K562 (cell line): Measurements from ENCODE around the gene SLC12A6. TPM values are rescaled to one million over a fixed set of nuclear protein-coding genes. Genes with fewer than 3 reads are reported as not detected.

Experiments
- CCNT2 ChIP-seq: IDR thresholded peaks from 2 replicates; pipeline ENCODE4 v1.6.1; 2011; ENCODE audit warnings: borderline replicate concordance, low read depth, mild to moderate bottlenecking, moderate library complexity, mixed read lengths, low read length; ENCODE audit not compliant: insufficient read length; ENCODE audit errors: extremely low read depth
- DIDO1 ChIP-seq: fragments of 450-650 bp; IDR thresholded peaks from 2 replicates; pipeline ENCODE4 v1.6.1; 2016; ENCODE audit warnings: low read depth, missing biosample characterization, missing genetic modification characterization
- DNMT1 ChIP-seq: fragments of 450-650 bp; IDR thresholded peaks from 2 replicates; pipeline ENCODE4 v1.6.1; 2016; ENCODE audit warnings: antibody characterized with exemption, mild to moderate bottlenecking
- FOXM1 ChIP-seq, 2 experiments: fragments of 450-650 bp in 1 of 2; sonication (generic) in 1 of 2; formaldehyde crosslinking in 1 of 2; IDR thresholded peaks; 2 replicates each; pipeline versions ENCODE4 v1.6.1 to v1.9.0; 2017 to 2022; ENCODE audit warnings: low read depth in 2 of 2, mild to moderate bottlenecking in 2 of 2, missing genetic modification reagents in 1 of 2, moderate library complexity in 1 of 2
- GABPB2 ChIP-seq: fragments of 250-450 bp; sonication (Bioruptor Pico); conservative IDR thresholded peaks from 2 replicates; pipeline ENCODE4 v1.5.1; 2021; ENCODE audit warnings: mild to moderate bottlenecking
- JUNB ChIP-seq: fragments of 450-650 bp; formaldehyde crosslinking; conservative IDR thresholded peaks from 2 replicates; pipeline ENCODE4 v1.4.0; 2020; ENCODE audit warnings: mild to moderate bottlenecking
- KAT2B ChIP-seq: IDR thresholded peaks from one replicate; pipeline ENCODE4 v1.6.1; 2012; ENCODE audit warnings: low read depth, mild to moderate bottlenecking, control low read depth, inconsistent platforms, low read length, moderate library complexity
- MEF2D ChIP-seq: conservative IDR thresholded peaks from 2 replicates; pipeline ENCODE4 v1.6.1; 2016; ENCODE audit warnings: low read depth, missing genetic modification characterization, missing compliant biosample characterization
- NFATC3 ChIP-seq: fragments of 450-650 bp; IDR thresholded peaks from 2 replicates; pipeline ENCODE4 v1.6.1; 2017; ENCODE audit warnings: mild to moderate bottlenecking
- NFRKB ChIP-seq: fragments of 450-650 bp; IDR thresholded peaks from 2 replicates; pipeline ENCODE4 v1.6.1; 2016; ENCODE audit warnings: low read depth
- NKRF ChIP-seq: fragments of 450-650 bp; IDR thresholded peaks from 2 replicates; pipeline ENCODE4 v1.6.1; 2016; ENCODE audit warnings: borderline replicate concordance
- POLR2AphosphoS2 ChIP-seq: IDR thresholded peaks from 2 replicates; pipeline ENCODE4 v1.6.1; 2012; ENCODE audit warnings: low read length, improper control_type of control experiment
- RCOR1 ChIP-seq, 2 experiments: IDR thresholded peaks; 2 replicates each; pipeline ENCODE4 v1.6.1; 2012; ENCODE audit warnings: low read depth in 2 of 2, low read length in 2 of 2, borderline replicate concordance in 1 of 2, improper control_type of control experiment in 1 of 2
- SMARCA4 ChIP-seq: fragments of 450-650 bp; IDR thresholded peaks from 2 replicates; pipeline ENCODE4 v1.6.1; 2016
- SRSF3 ChIP-seq: fragments of 200-400 bp; formaldehyde crosslinking; IDR thresholded peaks from 2 replicates; pipeline ENCODE4 v1.6.1; 2016; ENCODE audit warnings: mild to moderate bottlenecking, low read length, moderate library complexity; ENCODE audit not compliant: insufficient read depth
- TCF7 ChIP-seq: sonication (generic); IDR thresholded peaks from 2 replicates; pipeline ENCODE4 v1.6.1; 2016; ENCODE audit warnings: antibody characterized with exemption, borderline replicate concordance
- ZEB2 ChIP-seq: fragments of 450-650 bp; IDR thresholded peaks from 2 replicates; pipeline ENCODE4 v1.6.1; 2016
- ZFPM2 ChIP-seq: fragments of 250-450 bp; sonication (Bioruptor Pico); IDR thresholded peaks from 2 replicates; pipeline ENCODE4 v1.5.1; 2022; ENCODE audit warnings: mild to moderate bottlenecking
- ZNF197 ChIP-seq: fragments of 200-800 bp; sonication (Bioruptor generic); IDR thresholded peaks from 2 replicates; pipeline ENCODE4 v1.6.1; 2016; ENCODE audit warnings: low read depth, missing genetic modification characterization, missing compliant biosample characterization
- ZNF318 ChIP-seq, 2 experiments: fragments of 450-650 bp; IDR thresholded peaks; 2 replicates each; pipeline ENCODE4 v1.6.1; 2016; ENCODE audit warnings: mild to moderate bottlenecking in 2 of 2, borderline replicate concordance in 1 of 2, low read depth in 1 of 2, moderate library complexity in 1 of 2
- ZNF696 ChIP-seq: fragments of 250-450 bp; sonication (Bioruptor Pico); conservative IDR thresholded peaks from 2 replicates; pipeline ENCODE4 v1.4.0; 2020; ENCODE audit warnings: mild to moderate bottlenecking, moderate library complexity
- polyA plus RNA-seq, 8 experiments: library from polyadenylated mRNA; depleted of rRNA in 4 of 8; stranded (reverse) in 5 of 8; unstranded in 3 of 8; fragments of >200 nt; fragmentation: Nextera tagmentation in 2 of 8; fragmentation: Illumina TruSeq in 1 of 8; extraction: Ambion mirVana in 2 of 8; extraction: Trizol in 1 of 8; gene quantifications; 2 replicates each; pipeline versions ENCODE4 v1.2.1 to v1.2.3, GENCODE V29; 2011 to 2014; ENCODE audit warnings: inconsistent platforms in 1 of 8, missing spikeins in 1 of 8
- total RNA-seq, 7 experiments: library from RNA; depleted of rRNA in 6 of 7; stranded (reverse); fragments of >200 nt in 6 of 7; fragmentation: Illumina TruSeq in 2 of 7; extraction: Trizol in 2 of 7; gene quantifications; 2 replicates each; pipeline versions ENCODE4 v1.2.1 to v1.2.3, GENCODE V29; 2011 to 2021; ENCODE audit warnings: low replicate concordance in 1 of 7

Gene SLC12A6
- total and polyA plus RNA-seq, 9 of the 15 experiments (the other 6 are each of a cell fraction or from before 2014, with no cell fraction given): 1.4 to 16.4 (median 6.7) TPM

- TF ChIP-seq DIDO1 (no peak), FOXM1 (IDR thresholded peaks at IDR 0.05; ENCODE audit: low read depth) (peak; percentile 23; the same call in 1 of the 2 replicates), FOXM1 (CRISPR knock-in tag; IDR thresholded peaks at IDR 0.05; ENCODE audit: low read depth) (no peak), ZNF318 (IDR thresholded peaks at IDR 0.05; ENCODE audit: borderline replicate concordance in 1 of 2, low read depth in 1 of 2) (no peak), ZEB2 (peak; percentile 58), NKRF (no peak), ZFPM2 (CRISPR knock-in tag) (no peak), RCOR1 (IDR thresholded peaks at IDR 0.05; ENCODE audit: borderline replicate concordance in 1 of 2, low read depth in 2 of 2, low read length in 2 of 2) (peak in 1 of 2 experiments; percentile 48; a peak in 1 of 4 replicates), MEF2D (tag) (no peak), KAT2B (no peak), SRSF3 (no peak), GABPB2 (CRISPR knock-in tag) (no peak), POLR2AphosphoS2 (no peak), NFRKB (no peak), DNMT1 (no peak), SMARCA4 (peak; percentile 86), TCF7 (no peak), ZNF197 (CRISPR knock-in tag) (no peak), NFATC3 (no peak), CCNT2 (peak; percentile 6), ZNF696 (CRISPR knock-in tag) (no peak), JUNB (CRISPR knock-in tag) (no peak)
These were observed 5.8 kb downstream of the SLC12A6 start (continued) for GRCh38 chr15:34331809-34332208.
